Loucy (cell line): ENCODE data around the gene VDAC2.

Source experiments
- H2AFZ ChIP-seq: fragments of 200-600 bp; sonication (generic); 2 replicates; pipeline ENCODE4 v1.6.0; 2016; ENCODE audit warnings: antibody characterized with exemption, mild to moderate bottlenecking, low read length, moderate library complexity
- H3F3A ChIP-seq: fragments of 200-600 bp; 2 replicates; pipeline ENCODE4 v1.6.0; 2016; ENCODE audit warnings: antibody characterized with exemption, low read depth, mild to moderate bottlenecking
- H3K27me3 ChIP-seq: fragments of 200-600 bp; sonication (generic); 2 replicates; pipeline ENCODE4 v1.6.1; 2014; ENCODE audit warnings: low read length, mild to moderate bottlenecking; ENCODE audit not compliant: insufficient read depth, poor library complexity, severe bottlenecking
- H3K36me3 ChIP-seq: fragments of 200-600 bp; sonication (generic); 2 replicates; pipeline ENCODE4 v1.6.1; 2016; ENCODE audit warnings: low read length; ENCODE audit not compliant: insufficient read depth
- H3K4me1 ChIP-seq: fragments of 200-600 bp; sonication (generic); 2 replicates; pipeline ENCODE4 v1.5.1; 2014; ENCODE audit warnings: low read length, mild to moderate bottlenecking; ENCODE audit not compliant: insufficient read depth, poor library complexity, severe bottlenecking
- H3K4me2 ChIP-seq: fragments of 200-600 bp; sonication (generic); 2 replicates; pipeline ENCODE4 v1.6.0; 2014; ENCODE audit warnings: antibody characterized with exemption, low read length, low read depth, mild to moderate bottlenecking; ENCODE audit not compliant: poor library complexity, severe bottlenecking
- H3K4me3 ChIP-seq: fragments of 200-600 bp; sonication (generic); 2 replicates; pipeline ENCODE4 v1.5.1; 2014; ENCODE audit warnings: low read length, mild to moderate bottlenecking, mixed read lengths; ENCODE audit not compliant: poor library complexity, severe bottlenecking
- H3K79me2 ChIP-seq: fragments of 200-600 bp; sonication (generic); 2 replicates; pipeline ENCODE4 v1.6.1; 2014; ENCODE audit warnings: low read length; ENCODE audit not compliant: insufficient read depth
- H3K9ac ChIP-seq: fragments of 200-600 bp; sonication (generic); 2 replicates; pipeline ENCODE4 v1.6.0; 2014; ENCODE audit warnings: mild to moderate bottlenecking, low read depth, low read length, moderate library complexity; ENCODE audit not compliant: poor library complexity, severe bottlenecking
- H3K9me2 ChIP-seq: fragments of 200-600 bp; sonication (generic); replicated peaks from 2 replicates; pipeline ENCODE4 v1.6.1; 2016; ENCODE audit warnings: low read depth, low read length, mixed read lengths
- H3K9me3 ChIP-seq: fragments of 200-600 bp; sonication (generic); 2 replicates; pipeline ENCODE4 v1.6.1; 2014; ENCODE audit warnings: mild to moderate bottlenecking, antibody characterized with exemption, low read length, low read depth; ENCODE audit not compliant: insufficient read depth
- H4K20me1 ChIP-seq: fragments of 200-600 bp; sonication (generic); 2 replicates; pipeline ENCODE4 v1.6.0; 2014; ENCODE audit warnings: antibody characterized with exemption, low read length, mild to moderate bottlenecking; ENCODE audit not compliant: insufficient read depth, poor library complexity, severe bottlenecking
- EZH2phosphoT487 ChIP-seq: fragments of 200-600 bp; IDR thresholded peaks from 2 replicates; pipeline ENCODE4 v1.6.1; 2018; ENCODE audit warnings: antibody characterized with exemption, mild to moderate bottlenecking, moderate library complexity, borderline replicate concordance
- TF ChIP-seq, protein P1 (sequence below): fragments of 200-600 bp; sonication (generic); conservative IDR thresholded peaks from 2 replicates; pipeline ENCODE4 v1.5.1; 2014; ENCODE audit warnings: mild to moderate bottlenecking, antibody characterized with exemption, low read length

VDAC2 gene

DNA sequence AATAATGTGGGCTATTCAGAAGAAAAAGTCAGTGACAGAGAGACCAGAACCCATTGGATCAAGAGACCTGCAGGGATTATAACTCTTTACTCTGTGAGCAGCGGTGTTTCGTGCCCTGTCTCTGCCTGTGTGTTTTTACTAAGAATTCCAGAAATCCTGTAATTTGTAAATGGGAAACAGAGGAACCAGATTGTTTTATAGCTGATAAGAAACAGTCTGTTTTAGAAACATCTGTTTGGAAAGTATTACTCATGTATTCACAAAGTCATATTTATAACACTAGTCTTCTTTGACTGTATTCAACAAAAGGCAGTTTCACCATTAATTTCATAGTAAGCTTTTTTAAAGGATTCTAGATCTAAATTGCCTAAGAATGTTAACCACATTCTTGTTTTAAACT, 30.0 kb upstream of the VDAC2 start:
- TF ChIP-seq EZH2phosphoT487, result no peak
- TF ChIP-seq, protein P1, sequence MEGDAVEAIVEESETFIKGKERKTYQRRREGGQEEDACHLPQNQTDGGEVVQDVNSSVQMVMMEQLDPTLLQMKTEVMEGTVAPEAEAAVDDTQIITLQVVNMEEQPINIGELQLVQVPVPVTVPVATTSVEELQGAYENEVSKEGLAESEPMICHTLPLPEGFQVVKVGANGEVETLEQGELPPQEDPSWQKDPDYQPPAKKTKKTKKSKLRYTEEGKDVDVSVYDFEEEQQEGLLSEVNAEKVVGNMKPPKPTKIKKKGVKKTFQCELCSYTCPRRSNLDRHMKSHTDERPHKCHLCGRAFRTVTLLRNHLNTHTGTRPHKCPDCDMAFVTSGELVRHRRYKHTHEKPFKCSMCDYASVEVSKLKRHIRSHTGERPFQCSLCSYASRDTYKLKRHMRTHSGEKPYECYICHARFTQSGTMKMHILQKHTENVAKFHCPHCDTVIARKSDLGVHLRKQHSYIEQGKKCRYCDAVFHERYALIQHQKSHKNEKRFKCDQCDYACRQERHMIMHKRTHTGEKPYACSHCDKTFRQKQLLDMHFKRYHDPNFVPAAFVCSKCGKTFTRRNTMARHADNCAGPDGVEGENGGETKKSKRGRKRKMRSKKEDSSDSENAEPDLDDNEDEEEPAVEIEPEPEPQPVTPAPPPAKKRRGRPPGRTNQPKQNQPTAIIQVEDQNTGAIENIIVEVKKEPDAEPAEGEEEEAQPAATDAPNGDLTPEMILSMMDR, result no peak
- no peak overlapping the region for H3K4me3 ChIP-seq
- H4K20me1 ChIP-seq, result no peaks in the 10 kb centered on the region
- no peaks in the 10 kb centered on the region for H3K27me3 ChIP-seq
- no peaks in the 10 kb centered on the region for H3K9me2 ChIP-seq
- H3F3A ChIP-seq, result no peaks in the 10 kb centered on the region
- H3K79me2 ChIP-seq, result no peaks in the 10 kb centered on the region
- no peaks in the 10 kb centered on the region for H3K4me1 ChIP-seq
- H3K9me3 ChIP-seq, result no peaks in the 10 kb centered on the region
- H2AFZ ChIP-seq, result no peak overlapping the region
- no peak overlapping the region for H3K9ac ChIP-seq
- peaks cover 28% of the 10 kb centered on the region; the same call in 1 of the 2 replicates for H3K36me3 ChIP-seq
- H3K4me2 ChIP-seq, result no peak overlapping the region

DNA sequence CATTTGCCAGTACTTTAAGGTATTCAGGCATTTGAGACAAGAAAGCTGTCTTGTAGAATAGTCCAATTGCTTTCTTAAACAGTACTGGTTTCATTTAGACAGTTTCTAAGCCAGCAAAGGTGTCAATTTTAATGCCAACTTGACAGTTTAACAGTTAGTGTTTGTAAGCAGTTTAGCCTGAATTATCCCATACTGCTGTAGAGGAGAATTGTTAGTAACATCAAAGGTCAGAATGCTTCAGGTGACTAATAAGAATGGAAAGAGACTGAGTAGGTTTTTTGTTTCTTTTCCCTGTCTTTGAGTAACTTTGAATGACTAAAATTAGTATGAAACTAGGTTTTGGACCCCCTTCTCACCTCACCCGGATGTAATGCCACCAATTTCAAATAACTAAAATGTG, 29.5 kb upstream of the VDAC2 start:
- no peaks in the 10 kb centered on the region for H3K9me2 ChIP-seq
- H3K4me1 ChIP-seq, result no peaks in the 10 kb centered on the region
- no peak overlapping the region for H3K4me2 ChIP-seq
- no peaks in the 10 kb centered on the region for H3K79me2 ChIP-seq
- H3K9ac ChIP-seq, result no peak overlapping the region
- H2AFZ ChIP-seq, result no peak overlapping the region
- H3K27me3 ChIP-seq, result no peaks in the 10 kb centered on the region
- H3K9me3 ChIP-seq, result no peaks in the 10 kb centered on the region
- H4K20me1 ChIP-seq, result no peaks in the 10 kb centered on the region
- TF ChIP-seq, protein P1, result no peak
- no peak for TF ChIP-seq EZH2phosphoT487
- H3K4me3 ChIP-seq, result no peak overlapping the region
- peaks cover 23% of the 10 kb centered on the region; the same call in 1 of the 2 replicates for H3K36me3 ChIP-seq
- no peaks in the 10 kb centered on the region for H3F3A ChIP-seq

DNA sequence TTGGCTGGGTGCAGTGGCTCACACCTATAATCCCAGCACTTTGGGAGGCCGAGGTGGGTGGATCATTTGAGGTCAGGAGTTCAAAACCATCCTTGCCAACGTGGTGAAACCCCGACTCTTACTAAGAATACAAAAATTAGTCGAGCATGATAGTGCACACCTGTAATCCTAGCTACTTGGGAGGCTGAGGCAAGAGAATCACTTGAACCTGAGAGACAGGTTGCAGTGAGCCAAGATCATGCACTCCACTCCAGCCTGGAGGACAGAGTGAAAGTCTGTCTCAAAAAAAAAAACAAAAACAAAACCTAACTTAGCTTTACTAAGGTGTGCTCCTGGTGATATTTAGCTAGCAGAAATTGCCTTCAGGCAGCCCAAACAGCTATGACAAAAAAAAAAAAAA, 24.3 kb upstream of the VDAC2 start:
- H3K36me3 ChIP-seq, result no peaks in the 10 kb centered on the region
- H3K9me3 ChIP-seq, result no peaks in the 10 kb centered on the region
- H3K27me3 ChIP-seq, result no peaks in the 10 kb centered on the region
- H2AFZ ChIP-seq, result no peak overlapping the region
- H3K9ac ChIP-seq, result no peak overlapping the region
- H3F3A ChIP-seq, result no peaks in the 10 kb centered on the region
- TF ChIP-seq, protein P1, result no peak
- TF ChIP-seq EZH2phosphoT487, result no peak
- no peaks in the 10 kb centered on the region for H3K79me2 ChIP-seq
- H3K4me1 ChIP-seq, result no peaks in the 10 kb centered on the region
- H3K4me3 ChIP-seq, result no peak overlapping the region
- no peak overlapping the region for H3K4me2 ChIP-seq
- H4K20me1 ChIP-seq, result no peaks in the 10 kb centered on the region
- H3K9me2 ChIP-seq, result no peaks in the 10 kb centered on the region
